Measurements from ENCODE around the gene SNCAIP.

DNA sequence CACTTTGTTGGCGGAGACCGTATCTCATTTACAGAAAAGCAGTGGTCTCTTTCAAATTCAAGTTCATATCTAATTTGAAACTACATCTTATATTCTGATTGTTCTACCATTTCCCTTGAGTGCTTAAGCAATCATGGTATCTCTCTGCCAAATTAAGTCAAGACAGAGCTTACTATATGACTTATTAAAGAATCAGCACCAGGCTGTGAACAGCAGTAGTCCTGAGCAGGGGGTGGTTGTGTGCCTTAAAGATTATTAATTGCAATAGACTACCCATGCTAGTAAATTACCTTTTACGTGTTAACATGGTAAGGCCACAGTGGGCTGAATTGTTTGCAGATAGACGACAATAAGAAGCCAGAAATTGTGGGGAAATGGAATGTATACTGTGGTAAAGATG, 21.5 kb downstream of the SNCAIP start:
- TF ChIP-seq, protein P1, sequence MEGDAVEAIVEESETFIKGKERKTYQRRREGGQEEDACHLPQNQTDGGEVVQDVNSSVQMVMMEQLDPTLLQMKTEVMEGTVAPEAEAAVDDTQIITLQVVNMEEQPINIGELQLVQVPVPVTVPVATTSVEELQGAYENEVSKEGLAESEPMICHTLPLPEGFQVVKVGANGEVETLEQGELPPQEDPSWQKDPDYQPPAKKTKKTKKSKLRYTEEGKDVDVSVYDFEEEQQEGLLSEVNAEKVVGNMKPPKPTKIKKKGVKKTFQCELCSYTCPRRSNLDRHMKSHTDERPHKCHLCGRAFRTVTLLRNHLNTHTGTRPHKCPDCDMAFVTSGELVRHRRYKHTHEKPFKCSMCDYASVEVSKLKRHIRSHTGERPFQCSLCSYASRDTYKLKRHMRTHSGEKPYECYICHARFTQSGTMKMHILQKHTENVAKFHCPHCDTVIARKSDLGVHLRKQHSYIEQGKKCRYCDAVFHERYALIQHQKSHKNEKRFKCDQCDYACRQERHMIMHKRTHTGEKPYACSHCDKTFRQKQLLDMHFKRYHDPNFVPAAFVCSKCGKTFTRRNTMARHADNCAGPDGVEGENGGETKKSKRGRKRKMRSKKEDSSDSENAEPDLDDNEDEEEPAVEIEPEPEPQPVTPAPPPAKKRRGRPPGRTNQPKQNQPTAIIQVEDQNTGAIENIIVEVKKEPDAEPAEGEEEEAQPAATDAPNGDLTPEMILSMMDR (IDR thresholded peaks at IDR 0.05) = no peak
- TF ChIP-seq POLR2AphosphoS5 (IDR thresholded peaks at IDR 0.05; ENCODE audit: low read depth, low read length) = no peak
- TF ChIP-seq, protein P2, sequence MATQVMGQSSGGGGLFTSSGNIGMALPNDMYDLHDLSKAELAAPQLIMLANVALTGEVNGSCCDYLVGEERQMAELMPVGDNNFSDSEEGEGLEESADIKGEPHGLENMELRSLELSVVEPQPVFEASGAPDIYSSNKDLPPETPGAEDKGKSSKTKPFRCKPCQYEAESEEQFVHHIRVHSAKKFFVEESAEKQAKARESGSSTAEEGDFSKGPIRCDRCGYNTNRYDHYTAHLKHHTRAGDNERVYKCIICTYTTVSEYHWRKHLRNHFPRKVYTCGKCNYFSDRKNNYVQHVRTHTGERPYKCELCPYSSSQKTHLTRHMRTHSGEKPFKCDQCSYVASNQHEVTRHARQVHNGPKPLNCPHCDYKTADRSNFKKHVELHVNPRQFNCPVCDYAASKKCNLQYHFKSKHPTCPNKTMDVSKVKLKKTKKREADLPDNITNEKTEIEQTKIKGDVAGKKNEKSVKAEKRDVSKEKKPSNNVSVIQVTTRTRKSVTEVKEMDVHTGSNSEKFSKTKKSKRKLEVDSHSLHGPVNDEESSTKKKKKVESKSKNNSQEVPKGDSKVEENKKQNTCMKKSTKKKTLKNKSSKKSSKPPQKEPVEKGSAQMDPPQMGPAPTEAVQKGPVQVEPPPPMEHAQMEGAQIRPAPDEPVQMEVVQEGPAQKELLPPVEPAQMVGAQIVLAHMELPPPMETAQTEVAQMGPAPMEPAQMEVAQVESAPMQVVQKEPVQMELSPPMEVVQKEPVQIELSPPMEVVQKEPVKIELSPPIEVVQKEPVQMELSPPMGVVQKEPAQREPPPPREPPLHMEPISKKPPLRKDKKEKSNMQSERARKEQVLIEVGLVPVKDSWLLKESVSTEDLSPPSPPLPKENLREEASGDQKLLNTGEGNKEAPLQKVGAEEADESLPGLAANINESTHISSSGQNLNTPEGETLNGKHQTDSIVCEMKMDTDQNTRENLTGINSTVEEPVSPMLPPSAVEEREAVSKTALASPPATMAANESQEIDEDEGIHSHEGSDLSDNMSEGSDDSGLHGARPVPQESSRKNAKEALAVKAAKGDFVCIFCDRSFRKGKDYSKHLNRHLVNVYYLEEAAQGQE (IDR thresholded peaks at IDR 0.05; ENCODE audit: insufficient read depth in 1 of 2, low read depth in 2 of 2, low read length in 1 of 2) = no peak
